ENCODE data around the gene VTA1.

- no peak for TF ChIP-seq EZH2phosphoT487 (IDR thresholded peaks at IDR 0.05; ENCODE audit: insufficient read depth, low read depth)
- TF ChIP-seq EZH2 (IDR thresholded peaks at IDR 0.05; ENCODE audit: insufficient read depth, poor library complexity, severe bottlenecking): no peak
Measured at GRCh38 chr6:142167486-142167885, 20.4 kb downstream of the VTA1 start.
